Mesothelial cell of epicardium (in vitro differentiated cells): ENCODE data around the gene PRSS57. TPM values are rescaled to one million over a fixed set of nuclear protein-coding genes. Genes with fewer than 3 reads are reported as not detected.
A peak's percentile ranks its signal among the peaks of the same experiment; 100 is the strongest.

Source experiments
- DNase-seq, 2 experiments: peaks; one replicate each; pipeline ENCODE4 v3.0.0; 2021; ENCODE audit warnings: low spot score in 2 of 2; ENCODE audit not compliant: unreplicated experiment in 2 of 2
- H3K27ac Mint-ChIP-seq: 2 replicates; pipeline ENCODE4 v1.8.0; 2021; ENCODE audit warnings: mixed read lengths
- H3K27me3 Mint-ChIP-seq: 2 replicates; pipeline ENCODE4 v1.8.0; 2021; ENCODE audit warnings: low read depth, mixed read lengths
- H3K36me3 Mint-ChIP-seq: 2 replicates; pipeline ENCODE4 v1.8.0; 2021; ENCODE audit warnings: mixed read lengths
- H3K4me1 Mint-ChIP-seq: 2 replicates; pipeline ENCODE4 v1.8.0; 2021; ENCODE audit warnings: mixed read lengths
- H3K4me3 Mint-ChIP-seq: 2 replicates; pipeline ENCODE4 v1.8.0; 2021; ENCODE audit warnings: mild to moderate bottlenecking, moderate library complexity, mixed read lengths
- H3K9me3 Mint-ChIP-seq: 2 replicates; pipeline ENCODE4 v1.8.0; 2021; ENCODE audit warnings: mixed read lengths
- total RNA-seq: library from RNA; stranded (reverse); gene quantifications from 3 replicates; pipeline ENCODE4 v1.2.1, GENCODE V29; 2021
- TF ChIP-seq, protein P1 (sequence below): fragments of 200-600 bp; sonication (generic); IDR thresholded peaks from one replicate; pipeline ENCODE4 v1.5.0; 2021; ENCODE audit warnings: antibody characterized with exemption; ENCODE audit not compliant: unreplicated experiment

PRSS57 gene
- total RNA-seq, 1 donor from 2014 or later, result not detected

DNA sequence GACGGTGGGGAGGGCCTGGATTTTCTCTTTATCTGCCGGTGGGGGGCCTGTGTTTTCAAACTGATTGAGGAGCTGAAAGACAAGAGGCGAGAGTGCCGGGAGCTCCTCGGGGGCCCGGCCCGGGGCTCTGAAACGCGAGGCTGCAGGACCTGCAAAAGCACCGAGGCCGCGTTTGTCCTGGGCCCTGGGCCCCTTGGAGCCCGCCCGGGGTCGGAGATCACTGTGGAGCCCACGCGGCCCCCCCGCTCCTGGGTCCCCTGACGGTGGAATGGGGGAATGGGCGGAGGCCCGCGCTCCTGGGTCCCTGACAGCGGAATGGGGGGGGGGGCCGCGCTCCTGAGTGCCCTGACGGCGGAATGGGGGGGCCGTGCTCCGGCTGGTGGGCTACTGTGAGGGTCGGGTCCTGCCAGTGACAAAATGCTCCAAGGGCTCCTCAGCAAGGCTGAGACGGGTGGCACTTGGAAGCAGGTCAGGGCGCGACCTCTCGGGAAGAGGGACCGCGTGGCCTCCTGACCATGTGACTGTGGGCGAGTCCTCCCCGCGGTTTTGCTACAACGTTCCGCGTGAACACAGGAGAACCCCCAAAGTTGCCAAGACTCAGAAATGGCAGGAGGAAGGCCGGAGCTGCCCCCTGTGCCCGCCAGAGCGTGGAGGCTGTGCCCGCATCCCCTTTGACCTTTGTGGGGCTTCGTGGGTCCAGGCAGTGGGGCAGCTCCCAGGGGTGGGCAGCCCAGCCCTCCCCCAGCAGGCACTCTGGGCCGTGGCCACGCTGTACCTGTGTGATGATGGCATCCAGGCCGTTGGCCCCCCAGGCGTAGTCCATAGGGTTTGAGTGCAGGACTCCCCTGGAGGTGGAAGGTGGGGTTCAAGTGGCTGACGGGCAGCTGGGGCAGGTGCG, 46.1 kb downstream of the PRSS57 start:
- Mint-ChIP-seq H3K4me3 (no peak overlapping the region), H3K9me3 (no peaks in the 10 kb centered on the region), H3K36me3 (peaks cover 9% of the 10 kb centered on the region), H3K27me3 (no peaks in the 10 kb centered on the region), H3K27ac (no peak overlapping the region), H3K4me1 (no peaks in the 10 kb centered on the region)
- no peak for DNase-seq
- TF ChIP-seq, protein P1, sequence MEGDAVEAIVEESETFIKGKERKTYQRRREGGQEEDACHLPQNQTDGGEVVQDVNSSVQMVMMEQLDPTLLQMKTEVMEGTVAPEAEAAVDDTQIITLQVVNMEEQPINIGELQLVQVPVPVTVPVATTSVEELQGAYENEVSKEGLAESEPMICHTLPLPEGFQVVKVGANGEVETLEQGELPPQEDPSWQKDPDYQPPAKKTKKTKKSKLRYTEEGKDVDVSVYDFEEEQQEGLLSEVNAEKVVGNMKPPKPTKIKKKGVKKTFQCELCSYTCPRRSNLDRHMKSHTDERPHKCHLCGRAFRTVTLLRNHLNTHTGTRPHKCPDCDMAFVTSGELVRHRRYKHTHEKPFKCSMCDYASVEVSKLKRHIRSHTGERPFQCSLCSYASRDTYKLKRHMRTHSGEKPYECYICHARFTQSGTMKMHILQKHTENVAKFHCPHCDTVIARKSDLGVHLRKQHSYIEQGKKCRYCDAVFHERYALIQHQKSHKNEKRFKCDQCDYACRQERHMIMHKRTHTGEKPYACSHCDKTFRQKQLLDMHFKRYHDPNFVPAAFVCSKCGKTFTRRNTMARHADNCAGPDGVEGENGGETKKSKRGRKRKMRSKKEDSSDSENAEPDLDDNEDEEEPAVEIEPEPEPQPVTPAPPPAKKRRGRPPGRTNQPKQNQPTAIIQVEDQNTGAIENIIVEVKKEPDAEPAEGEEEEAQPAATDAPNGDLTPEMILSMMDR, result no peak

DNA sequence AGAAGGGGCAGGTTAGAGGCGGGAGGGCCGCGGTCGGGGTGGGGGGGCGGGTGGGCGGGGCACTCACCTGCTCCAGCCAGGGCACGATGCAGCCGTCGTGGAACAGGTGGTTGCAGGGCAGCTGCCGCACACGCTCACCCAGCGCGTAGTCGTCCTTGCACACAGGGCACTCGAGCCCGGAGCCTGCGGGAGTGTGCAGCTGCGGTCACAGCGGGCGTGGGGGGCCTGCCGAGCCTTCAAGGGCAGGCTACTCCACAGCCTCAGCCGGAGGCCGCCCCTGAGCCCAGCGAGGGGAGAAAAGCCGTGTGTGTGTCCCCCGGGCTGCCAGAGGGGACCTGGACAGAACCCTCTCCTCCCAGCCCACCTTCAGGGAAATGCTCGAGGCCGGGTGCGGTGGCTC, 46.9 kb downstream of the PRSS57 start:
- DNase-seq, result no peak

DNA sequence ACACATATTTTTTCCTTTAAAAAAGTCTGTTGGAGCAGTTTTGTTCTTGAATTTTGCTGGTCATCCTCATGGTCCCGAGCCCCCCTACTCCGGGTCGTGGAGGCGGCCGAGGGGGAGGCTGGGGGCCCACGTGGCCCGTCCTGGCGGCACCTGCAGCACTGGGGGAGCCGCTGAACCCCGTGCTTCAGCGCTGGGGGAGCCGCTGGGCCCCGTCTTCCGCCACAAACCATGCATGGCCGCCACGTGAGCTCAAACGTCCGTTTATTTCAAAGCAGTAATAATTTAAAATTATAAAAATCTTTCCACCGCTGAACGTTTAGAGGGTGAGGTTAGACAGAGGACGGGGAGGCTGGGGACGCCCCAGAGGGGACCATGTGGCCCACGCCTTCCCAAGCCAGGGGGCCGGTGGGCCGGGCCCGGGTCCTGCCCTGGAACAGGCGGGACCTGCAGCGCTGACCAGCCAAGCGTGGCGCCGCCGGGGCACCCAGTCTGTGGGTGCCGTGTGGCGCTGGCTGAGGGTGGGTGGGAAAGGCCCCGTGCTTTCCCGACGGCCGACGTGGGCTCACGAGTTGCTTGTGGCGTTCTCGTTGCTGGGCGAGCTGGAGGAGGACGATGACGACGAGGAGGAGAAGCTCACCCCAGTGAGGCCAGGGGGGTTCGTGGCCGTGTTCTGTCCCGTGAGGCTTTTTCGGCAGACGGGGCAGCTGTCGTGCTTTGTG, 47.5 kb downstream of the PRSS57 start:
- TF ChIP-seq, protein P1, result no peak
- Mint-ChIP-seq H3K9me3 (no peaks in the 10 kb centered on the region), H3K27ac (no peak overlapping the region), H3K4me3 (no peak overlapping the region), H3K27me3 (no peaks in the 10 kb centered on the region), H3K4me1 (no peaks in the 10 kb centered on the region), H3K36me3 (peaks cover 9% of the 10 kb centered on the region)
- no peak for DNase-seq

More for the DNA sequence above, 46.9 kb downstream of the PRSS57 start:
- TF ChIP-seq, protein P1, result no peak
- no peaks in the 10 kb centered on the region for H3K27me3 Mint-ChIP-seq
- H3K4me3 Mint-ChIP-seq, result no peak overlapping the region
- H3K27ac Mint-ChIP-seq, result no peak overlapping the region
- no peaks in the 10 kb centered on the region for H3K9me3 Mint-ChIP-seq
- H3K36me3 Mint-ChIP-seq, result peaks cover 9% of the 10 kb centered on the region
- no peaks in the 10 kb centered on the region for H3K4me1 Mint-ChIP-seq

DNA sequence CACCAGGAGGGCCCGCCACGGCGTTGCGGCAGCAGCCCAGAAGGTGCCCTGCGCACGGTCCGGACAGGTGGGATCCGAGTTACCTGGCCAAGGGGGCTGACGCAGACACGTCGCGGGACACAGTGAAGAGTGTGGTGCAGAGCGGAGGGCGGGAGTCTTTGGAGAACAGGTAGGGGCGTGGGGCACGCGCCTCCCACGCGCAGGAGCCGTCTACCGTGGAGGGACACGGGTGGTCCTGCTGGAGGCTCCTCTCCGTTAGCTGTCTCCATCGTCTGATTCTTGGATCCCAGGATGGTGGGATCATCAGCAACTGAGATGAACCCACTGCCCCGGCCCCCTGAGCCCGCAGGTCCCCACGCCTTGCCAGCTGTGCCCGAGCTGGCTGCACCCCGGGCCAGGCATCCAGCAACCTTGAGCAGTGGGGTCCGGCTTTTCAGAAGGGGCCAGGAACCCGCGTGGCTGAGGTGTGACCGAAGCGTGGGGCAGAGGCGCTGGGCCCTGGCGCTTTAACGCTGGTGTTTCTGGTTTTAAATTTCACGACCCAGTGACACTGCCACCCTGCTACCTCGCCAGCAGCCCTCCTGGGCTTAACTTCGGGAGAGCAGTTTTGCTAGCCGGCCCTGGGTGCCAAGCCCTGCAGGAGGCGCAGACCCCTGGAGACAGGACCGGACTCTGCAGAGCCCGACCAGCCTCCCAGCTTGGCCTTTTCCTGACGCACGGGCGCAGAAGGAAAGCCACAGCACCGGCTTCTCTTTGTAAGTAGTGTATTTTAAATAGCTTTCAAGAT, 48.3 kb downstream of the PRSS57 start:
- H3K4me3 Mint-ChIP-seq, result no peak overlapping the region
- H3K4me1 Mint-ChIP-seq, result no peaks in the 10 kb centered on the region
- no peaks in the 10 kb centered on the region for H3K9me3 Mint-ChIP-seq
- peaks cover 9% of the 10 kb centered on the region for H3K36me3 Mint-ChIP-seq
- no peaks in the 10 kb centered on the region for H3K27me3 Mint-ChIP-seq
- DNase-seq, result no peak
- TF ChIP-seq, protein P1, result no peak
- no peak overlapping the region for H3K27ac Mint-ChIP-seq

DNA sequence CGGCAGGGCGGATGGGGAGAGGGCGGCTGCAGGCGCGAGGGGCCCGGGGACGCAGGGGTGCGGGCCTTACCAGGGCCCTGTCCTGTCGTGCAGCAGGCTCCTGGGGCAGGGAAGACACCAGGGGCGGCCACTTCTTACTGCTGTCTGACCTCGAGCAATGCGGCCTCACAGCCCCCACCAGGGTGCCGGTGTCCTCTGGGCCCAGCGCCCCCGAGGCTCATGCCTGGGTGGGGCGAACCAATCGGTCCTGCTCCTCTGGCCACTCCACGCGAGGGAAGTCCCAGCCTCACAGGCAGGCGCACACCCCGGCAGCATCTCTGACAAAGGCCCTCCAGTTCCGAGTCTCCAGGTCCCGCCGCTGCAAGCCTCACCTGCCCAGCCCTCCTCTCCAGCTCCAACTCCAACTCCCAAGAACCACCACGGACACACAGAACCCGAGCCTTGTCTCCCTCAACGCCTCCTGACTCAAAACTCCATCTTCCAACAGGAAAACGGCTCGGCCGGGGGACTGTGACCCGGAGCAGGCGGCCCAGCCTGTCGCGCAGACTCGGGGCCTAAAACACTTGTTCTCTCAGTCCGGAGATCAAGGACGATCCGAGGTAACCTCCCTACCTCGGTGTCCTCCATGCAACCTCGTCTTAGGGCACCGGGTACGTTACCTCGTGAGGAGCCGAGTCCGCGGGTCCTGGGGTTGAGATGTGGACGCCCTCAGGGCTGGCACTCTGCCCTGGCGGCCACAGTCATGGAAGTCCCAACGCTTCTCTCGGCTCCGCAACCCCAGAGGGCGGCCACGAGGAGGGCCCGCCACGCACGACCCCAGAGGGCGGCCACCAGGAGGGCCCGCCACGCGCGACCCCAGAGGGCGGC, 49.1 kb downstream of the PRSS57 start:
- no peak for DNase-seq
- Mint-ChIP-seq H3K27ac (peak overlapping the region; percentile 14), H3K9me3 (no peaks in the 10 kb centered on the region), H3K4me3 (no peak overlapping the region), H3K36me3 (peaks cover 9% of the 10 kb centered on the region), H3K4me1 (no peaks in the 10 kb centered on the region), H3K27me3 (no peaks in the 10 kb centered on the region)
- TF ChIP-seq, protein P1, result no peak
